SK-N-SH (cell line): ENCODE results near the gene RDH14.

Experiments used
- CTCF ChIP-seq: fragments of 200-600 bp; sonication (generic); IDR thresholded peaks from 2 replicates; pipeline ENCODE4 v1.6.1; 2017; ENCODE audit warnings: antibody characterized with exemption, mild to moderate bottlenecking, moderate library complexity
- FOSL2 ChIP-seq: IDR thresholded peaks from 2 replicates; pipeline ENCODE4 v1.4.0; 2012; ENCODE audit warnings: low read depth, mild to moderate bottlenecking, moderate library complexity, borderline replicate concordance
- MAX ChIP-seq: IDR thresholded peaks from 2 replicates; pipeline ENCODE4 v1.4.0; 2012; ENCODE audit warnings: low read depth
- RFX5 ChIP-seq: IDR thresholded peaks from 2 replicates; pipeline ENCODE4 v1.6.1; 2012; ENCODE audit warnings: mild to moderate bottlenecking, improper control_type of control experiment, low read length
- SIN3A ChIP-seq: IDR thresholded peaks from 2 replicates; pipeline ENCODE4 v1.6.1; 2012; ENCODE audit warnings: low read depth, mild to moderate bottlenecking, low read length, moderate library complexity, borderline replicate concordance

- TF ChIP-seq RFX5 = no peak
- TF ChIP-seq MAX = no peak
- TF ChIP-seq CTCF = no peak
- no peak for TF ChIP-seq SIN3A
- no peak for TF ChIP-seq FOSL2
These were observed 5.8 kb upstream of the RDH14 start for GRCh38 chr2:18566145-18566769.
